NCI-H774 (cell line): ENCODE results near the gene MRPS31.
"Not testable (repeated sequence)": the region's sequence is repeated elsewhere in the genome, so short reads cannot be mapped to it uniquely, and the experiment has no call there.

Source experiments
- DNase-seq: peaks from one replicate; lab custom pipeline; 2025; lab: John Stamatoyannopoulos, UW

Gene MRPS31

GRCh38 chr13:40789275-40790153, 18.5 kb upstream of the MRPS31 start, which contains the start of gene SLC25A15:
Gene SLC25A15 (plus strand): TSS chr13:40789611. CDS start chr13:40793227, 3,616 bp downstream.
- DNase-seq = peak; percentile 49

- not testable (repeated sequence) for DNase-seq
These were observed 17.7 kb upstream of the MRPS31 start for GRCh38 chr13:40788540-40789274.

GRCh38 chr13:40787062-40787461, 16.1 kb upstream of the MRPS31 start:
- no peak for DNase-seq

GRCh38 chr13:40786568-40786996, 15.6 kb upstream of the MRPS31 start:
- DNase-seq = no peak

GRCh38 chr13:40784540-40784939, 13.6 kb upstream of the MRPS31 start:
- no peak for DNase-seq

GRCh38 chr13:40782971-40783370, 12.0 kb upstream of the MRPS31 start:
- DNase-seq = not testable (repeated sequence)

GRCh38 chr13:40781717-40782116, 10.7 kb upstream of the MRPS31 start:
- DNase-seq = no peak

- DNase-seq = no peak
These were observed 9.9 kb upstream of the MRPS31 start for GRCh38 chr13:40780822-40781401.

GRCh38 chr13:40779796-40780285, 8.9 kb upstream of the MRPS31 start:
- DNase-seq = no peak

- DNase-seq = no peak
These were observed 8.1 kb upstream of the MRPS31 start for GRCh38 chr13:40779049-40779448.

GRCh38 chr13:40777809-40778175, 6.8 kb upstream of the MRPS31 start:
- DNase-seq = no peak

- peak; percentile 9 for DNase-seq
These were observed 6.3 kb upstream of the MRPS31 start for GRCh38 chr13:40777166-40777808.

GRCh38 chr13:40776681-40777165, 5.7 kb upstream of the MRPS31 start:
- DNase-seq = no peak

GRCh38 chr13:40776232-40776631, 5.2 kb upstream of the MRPS31 start:
- no peak for DNase-seq

GRCh38 chr13:40774672-40775071, 3.7 kb upstream of the MRPS31 start:
- no peak for DNase-seq

GRCh38 chr13:40772765-40773473, 1.9 kb upstream of the MRPS31 start:
- no peak for DNase-seq

GRCh38 chr13:40770609-40770933, 419 bp downstream of the MRPS31 start:
- DNase-seq = no peak

- DNase-seq = no peak
These were observed 1.0 kb downstream of the MRPS31 start for GRCh38 chr13:40769970-40770369.

GRCh38 chr13:40765602-40766001, 5.4 kb downstream of the MRPS31 start:
- no peak for DNase-seq

GRCh38 chr13:40764587-40765403, 6.2 kb downstream of the MRPS31 start:
- no peak for DNase-seq
